Activated CD4-positive, alpha-beta T cell treated with anti-CD3 and anti-CD28 coated beads, Interleukin-2, amount 50 U/mL, for 1 hour (primary cell): Measurements from ENCODE around the gene FARS2.

ENCODE experiments used
- DNase-seq: peaks from one replicate; pipeline ENCODE4 v3.0.0-alpha.2; 2020

Gene FARS2

GRCh38 chr6:5512422-5512821 lies 251.1 kb downstream of the FARS2 start:
- DNase-seq: no peak

GRCh38 chr6:5513408-5513807 lies 252.1 kb downstream of the FARS2 start:
- DNase-seq: no peak

- DNase-seq: no peak
Observed at GRCh38 chr6:5514353-5514752, 253.0 kb downstream of the FARS2 start.

GRCh38 chr6:5515200-5515599 lies 253.9 kb downstream of the FARS2 start:
- no peak for DNase-seq

GRCh38 chr6:5516036-5516435 lies 254.7 kb downstream of the FARS2 start:
- no peak for DNase-seq

- DNase-seq: peak; percentile 17
Observed at GRCh38 chr6:5517796-5518195, 256.5 kb downstream of the FARS2 start.

GRCh38 chr6:5518936-5519491 lies 257.7 kb downstream of the FARS2 start:
- DNase-seq: no peak

GRCh38 chr6:5520796-5521195 lies 259.5 kb downstream of the FARS2 start:
- DNase-seq: no peak

GRCh38 chr6:5521322-5521721 lies 260.0 kb downstream of the FARS2 start:
- DNase-seq: no peak

- DNase-seq: no peak
Observed at GRCh38 chr6:5522147-5522546, 260.8 kb downstream of the FARS2 start.

- DNase-seq: no peak
Observed at GRCh38 chr6:5524110-5524509, 262.8 kb downstream of the FARS2 start.

- DNase-seq: no peak
Observed at GRCh38 chr6:5525209-5525608, 263.9 kb downstream of the FARS2 start.

GRCh38 chr6:5529015-5529414 lies 267.7 kb downstream of the FARS2 start:
- DNase-seq: no peak

GRCh38 chr6:5529733-5530132 lies 268.4 kb downstream of the FARS2 start:
- no peak for DNase-seq

- DNase-seq: no peak
Observed at GRCh38 chr6:5531161-5531560, 269.8 kb downstream of the FARS2 start.

GRCh38 chr6:5531853-5532375 lies 270.6 kb downstream of the FARS2 start:
- DNase-seq: no peak

GRCh38 chr6:5532941-5533340 lies 271.6 kb downstream of the FARS2 start:
- DNase-seq: no peak

- no peak for DNase-seq
Observed at GRCh38 chr6:5534643-5535042, 273.3 kb downstream of the FARS2 start.

GRCh38 chr6:5536644-5537043 lies 275.3 kb downstream of the FARS2 start:
- no peak for DNase-seq

- DNase-seq: no peak
Observed at GRCh38 chr6:5537132-5537531, 275.8 kb downstream of the FARS2 start.

GRCh38 chr6:5537967-5538366 lies 276.7 kb downstream of the FARS2 start:
- no peak for DNase-seq

GRCh38 chr6:5540370-5540769 lies 279.1 kb downstream of the FARS2 start:
- no peak for DNase-seq

- no peak for DNase-seq
Observed at GRCh38 chr6:5541025-5541424, 279.7 kb downstream of the FARS2 start.

GRCh38 chr6:5541751-5542432 lies 280.6 kb downstream of the FARS2 start:
- DNase-seq: no peak

GRCh38 chr6:5547556-5547955 lies 286.2 kb downstream of the FARS2 start:
- DNase-seq: no peak
